Ishikawa (cell line): ENCODE measurements around the gene ADO.

Experiments
- CEBPB ChIP-seq: IDR thresholded peaks from 2 replicates; pipeline ENCODE4 v1.6.1; 2012
- CREB1 ChIP-seq: IDR thresholded peaks from 2 replicates; pipeline ENCODE4 v1.6.1; 2012; ENCODE audit warnings: low read depth
- EGR1 ChIP-seq: IDR thresholded peaks from 2 replicates; pipeline ENCODE4 v1.6.1; 2012
- EP300 ChIP-seq: IDR thresholded peaks from 2 replicates; pipeline ENCODE4 v1.6.1; 2012; ENCODE audit warnings: borderline replicate concordance
- FOXM1 ChIP-seq: IDR thresholded peaks from 2 replicates; pipeline ENCODE4 v1.6.1; 2012; ENCODE audit warnings: low read depth, borderline replicate concordance
- MAX ChIP-seq: IDR thresholded peaks from 2 replicates; pipeline ENCODE4 v1.6.1; 2012
- NFIC ChIP-seq: IDR thresholded peaks from 2 replicates; pipeline ENCODE4 v1.6.1; 2012
- RAD21 ChIP-seq: IDR thresholded peaks from 2 replicates; pipeline ENCODE4 v1.6.1; 2012; ENCODE audit warnings: low read depth
- REST ChIP-seq: IDR thresholded peaks from 2 replicates; pipeline ENCODE4 v1.6.1; 2012; ENCODE audit warnings: low read depth, mild to moderate bottlenecking
- TAF1 ChIP-seq: IDR thresholded peaks from 2 replicates; pipeline ENCODE4 v1.6.1; 2012; ENCODE audit warnings: low read depth, mild to moderate bottlenecking
- TCF12 ChIP-seq: IDR thresholded peaks from 2 replicates; pipeline ENCODE4 v1.6.1; 2012; ENCODE audit warnings: low read depth
- TEAD4 ChIP-seq: IDR thresholded peaks from 2 replicates; pipeline ENCODE4 v1.6.1; 2012
- USF1 ChIP-seq: IDR thresholded peaks from 2 replicates; pipeline ENCODE4 v1.6.1; 2012
- YY1 ChIP-seq: IDR thresholded peaks from 2 replicates; pipeline ENCODE4 v1.6.1; 2012; ENCODE audit warnings: low read depth
- ZBTB7A ChIP-seq: IDR thresholded peaks from 2 replicates; pipeline ENCODE4 v1.6.1; 2012; ENCODE audit warnings: low read depth

ADO gene

GRCh38 chr10:62779487-62780248 lies 24.9 kb upstream of the ADO start:
- TF ChIP-seq TEAD4 (no peak), CEBPB (no peak), EP300 (no peak), TAF1 (no peak)

- no peak for TF ChIP-seq RAD21
- no peak for TF ChIP-seq TEAD4
- TF ChIP-seq MAX = no peak
- TF ChIP-seq TCF12 = no peak
- no peak for TF ChIP-seq TAF1
- TF ChIP-seq YY1 = no peak
- no peak for TF ChIP-seq USF1
- no peak for TF ChIP-seq EP300
- no peak for TF ChIP-seq EGR1
- no peak for TF ChIP-seq ZBTB7A
- TF ChIP-seq NFIC = no peak
- TF ChIP-seq CEBPB = no peak
- no peak for TF ChIP-seq CREB1
- TF ChIP-seq FOXM1 = no peak
- TF ChIP-seq REST = no peak
These were observed 15.6 kb upstream of the ADO start for GRCh38 chr10:62788861-62789467.

- TF ChIP-seq TCF12 = no peak
- TF ChIP-seq RAD21 = no peak
- TF ChIP-seq NFIC = no peak
- no peak for TF ChIP-seq FOXM1
- no peak for TF ChIP-seq TAF1
- TF ChIP-seq EP300 = no peak
- no peak for TF ChIP-seq EGR1
- TF ChIP-seq TEAD4 = no peak
- TF ChIP-seq ZBTB7A = no peak
- TF ChIP-seq REST = no peak
- TF ChIP-seq MAX = no peak
- TF ChIP-seq CEBPB = no peak
- TF ChIP-seq YY1 = no peak
- TF ChIP-seq CREB1 = no peak
- no peak for TF ChIP-seq USF1
These were observed 14.4 kb upstream of the ADO start for GRCh38 chr10:62790019-62790555.

- no peak for TF ChIP-seq YY1
- TF ChIP-seq TCF12 = no peak
- no peak for TF ChIP-seq ZBTB7A
- no peak for TF ChIP-seq TAF1
- TF ChIP-seq USF1 = no peak
- TF ChIP-seq NFIC = no peak
- TF ChIP-seq RAD21 = no peak
- no peak for TF ChIP-seq REST
- TF ChIP-seq CREB1 = no peak
- TF ChIP-seq MAX = no peak
- TF ChIP-seq TEAD4 = no peak
- no peak for TF ChIP-seq EGR1
- no peak for TF ChIP-seq EP300
- TF ChIP-seq CEBPB = no peak
- TF ChIP-seq FOXM1 = no peak
These were observed 13.9 kb upstream of the ADO start for GRCh38 chr10:62790571-62790970.
